GM23338 (cell line): Measurements from ENCODE around the gene CFDP1. TPM values are rescaled to one million over a fixed set of nuclear protein-coding genes. Genes with fewer than 3 reads are reported as not detected.

Experiments used
- ATAC-seq: fragments of 200-7000 bp; cut with Tn5 transposase; 3 replicates; pipeline ENCODE4 v1.9.1; 2020
- DNase-seq: peaks from one replicate; pipeline ENCODE4 v3.0.0-alpha.2; 2015; ENCODE audit warnings: low spot score
- H2AFZ ChIP-seq: fragments of 200-600 bp; sonication (generic); 2 replicates; pipeline ENCODE4 v1.8.0; 2016; ENCODE audit warnings: antibody characterized with exemption, mild to moderate bottlenecking, moderate library complexity
- H3F3A ChIP-seq: fragments of 200-600 bp; sonication (generic); replicated peaks from 2 replicates; pipeline ENCODE4 v1.8.0; 2017; ENCODE audit warnings: antibody characterized with exemption, mixed run types, low read depth
- H3K27ac ChIP-seq: fragments of 200-600 bp; sonication (generic); 2 replicates; pipeline ENCODE4 v1.6.1; 2016; ENCODE audit warnings: low read depth
- H3K27me3 ChIP-seq: fragments of 200-600 bp; sonication (generic); 2 replicates; pipeline ENCODE4 v1.8.0; 2016; ENCODE audit warnings: mild to moderate bottlenecking, mixed run types, moderate library complexity; ENCODE audit not compliant: insufficient read depth
- H3K36me3 ChIP-seq: fragments of 200-600 bp; sonication (generic); 2 replicates; pipeline ENCODE4 v1.8.0; 2016; ENCODE audit warnings: mild to moderate bottlenecking; ENCODE audit not compliant: insufficient read depth
- H3K4me1 ChIP-seq: fragments of 200-600 bp; sonication (generic); 2 replicates; pipeline ENCODE4 v1.8.0; 2016; ENCODE audit warnings: mild to moderate bottlenecking, moderate library complexity; ENCODE audit not compliant: insufficient read depth
- H3K4me2 ChIP-seq: fragments of 200-600 bp; sonication (generic); 2 replicates; pipeline ENCODE4 v1.7.1; 2017; ENCODE audit warnings: mixed run types
- H3K4me3 ChIP-seq: fragments of 200-600 bp; sonication (generic); 2 replicates; pipeline ENCODE4 v1.6.1; 2016; ENCODE audit warnings: mixed run types
- H3K79me2 ChIP-seq: fragments of 200-600 bp; sonication (generic); replicated peaks from 2 replicates; pipeline ENCODE4 v1.8.0; 2017; ENCODE audit warnings: mild to moderate bottlenecking; ENCODE audit not compliant: insufficient read depth
- H3K9me2 ChIP-seq: fragments of 200-600 bp; sonication (generic); 2 replicates; pipeline ENCODE4 v1.8.0; 2017; ENCODE audit not compliant: insufficient read depth
- H4K20me1 ChIP-seq: fragments of 200-600 bp; sonication (generic); replicated peaks from 2 replicates; pipeline ENCODE4 v1.8.0; 2017; ENCODE audit warnings: mild to moderate bottlenecking; ENCODE audit not compliant: insufficient read depth
- H3K27ac Mint-ChIP-seq: 2 replicates; pipeline ENCODE4 v1.8.0; 2020; ENCODE audit warnings: inconsistent platforms, mild to moderate bottlenecking, moderate library complexity, mixed read lengths
- H3K27me3 Mint-ChIP-seq: 3 replicates; pipeline ENCODE4 v1.8.0; 2022; ENCODE audit warnings: low read depth, mild to moderate bottlenecking, moderate library complexity, mixed read lengths, inconsistent platforms; ENCODE audit not compliant: insufficient read depth, poor library complexity
- H3K36me3 Mint-ChIP-seq: 3 replicates; pipeline ENCODE4 v1.8.0; 2021; ENCODE audit warnings: low read depth, mild to moderate bottlenecking, inconsistent platforms, moderate library complexity, mixed read lengths
- H3K4me1 Mint-ChIP-seq: 3 replicates; pipeline ENCODE4 v1.8.0; 2020; ENCODE audit warnings: mild to moderate bottlenecking, inconsistent platforms, mixed read lengths
- H3K4me3 Mint-ChIP-seq: 3 replicates; pipeline ENCODE4 v1.8.0; 2021; ENCODE audit warnings: moderate library complexity, mild to moderate bottlenecking, inconsistent platforms, mixed read lengths
- H3K9me3 Mint-ChIP-seq: 3 replicates; pipeline ENCODE4 v1.8.0; 2020; ENCODE audit warnings: moderate library complexity, mild to moderate bottlenecking, inconsistent platforms, mixed read lengths
- EZH2 ChIP-seq: fragments of 200-600 bp; sonication (generic); IDR thresholded peaks from one replicate; pipeline ENCODE4 v1.8.0; 2017; ENCODE audit warnings: antibody characterized with exemption, mild to moderate bottlenecking, low read depth; ENCODE audit not compliant: unreplicated experiment
- NANOG ChIP-seq: IDR thresholded peaks from 2 replicates; pipeline ENCODE4 v1.6.1; 2016; ENCODE audit warnings: antibody characterized with exemption, borderline replicate concordance
- POLR2AphosphoS5 ChIP-seq: IDR thresholded peaks from 2 replicates; pipeline ENCODE4 v1.6.1; 2016; ENCODE audit warnings: antibody characterized with exemption, low read depth
- STAT1 ChIP-seq: IDR thresholded peaks from one replicate; pipeline ENCODE4 v1.6.1; 2016; ENCODE audit warnings: antibody characterized with exemption; ENCODE audit not compliant: unreplicated experiment
- ZNF114 ChIP-seq: fragments of 250-450 bp; sonication (Bioruptor Pico); IDR thresholded peaks from 2 replicates; pipeline ENCODE4 v1.5.0; 2020; ENCODE audit warnings: mild to moderate bottlenecking, moderate library complexity
- ZNF331 ChIP-seq: fragments of 250-450 bp; sonication (Bioruptor Pico); IDR thresholded peaks from 2 replicates; pipeline ENCODE4 v1.5.0; 2020; ENCODE audit warnings: low read depth, mild to moderate bottlenecking, moderate library complexity
- polyA plus RNA-seq: library from polyadenylated mRNA; unstranded; fragments of >200 nt; fragmentation: Nextera tagmentation; extraction: Ambion mirVana; gene quantifications from 2 replicates; pipeline ENCODE4 v1.2.1, GENCODE V29; 2016
- total RNA-seq: library from RNA; depleted of rRNA; stranded (reverse); fragments of >200 nt; shearing (Covaris generic); gene quantifications from 2 replicates; pipeline ENCODE4 v1.2.3, GENCODE V29; 2014
- TF ChIP-seq, protein P1 (sequence below): fragments of 250-450 bp; sonication (Bioruptor Pico); IDR thresholded peaks from 2 replicates; pipeline ENCODE4 v1.5.0; 2020; ENCODE audit warnings: mild to moderate bottlenecking, moderate library complexity
- TF ChIP-seq, protein P2 (sequence below): IDR thresholded peaks from one replicate; pipeline ENCODE4 v1.6.1; 2018; ENCODE audit warnings: antibody characterized with exemption; ENCODE audit not compliant: unreplicated experiment

Gene CFDP1
- total and polyA plus RNA-seq, 2 experiments from 2014 or later = 89.9 to 224 TPM

DNA sequence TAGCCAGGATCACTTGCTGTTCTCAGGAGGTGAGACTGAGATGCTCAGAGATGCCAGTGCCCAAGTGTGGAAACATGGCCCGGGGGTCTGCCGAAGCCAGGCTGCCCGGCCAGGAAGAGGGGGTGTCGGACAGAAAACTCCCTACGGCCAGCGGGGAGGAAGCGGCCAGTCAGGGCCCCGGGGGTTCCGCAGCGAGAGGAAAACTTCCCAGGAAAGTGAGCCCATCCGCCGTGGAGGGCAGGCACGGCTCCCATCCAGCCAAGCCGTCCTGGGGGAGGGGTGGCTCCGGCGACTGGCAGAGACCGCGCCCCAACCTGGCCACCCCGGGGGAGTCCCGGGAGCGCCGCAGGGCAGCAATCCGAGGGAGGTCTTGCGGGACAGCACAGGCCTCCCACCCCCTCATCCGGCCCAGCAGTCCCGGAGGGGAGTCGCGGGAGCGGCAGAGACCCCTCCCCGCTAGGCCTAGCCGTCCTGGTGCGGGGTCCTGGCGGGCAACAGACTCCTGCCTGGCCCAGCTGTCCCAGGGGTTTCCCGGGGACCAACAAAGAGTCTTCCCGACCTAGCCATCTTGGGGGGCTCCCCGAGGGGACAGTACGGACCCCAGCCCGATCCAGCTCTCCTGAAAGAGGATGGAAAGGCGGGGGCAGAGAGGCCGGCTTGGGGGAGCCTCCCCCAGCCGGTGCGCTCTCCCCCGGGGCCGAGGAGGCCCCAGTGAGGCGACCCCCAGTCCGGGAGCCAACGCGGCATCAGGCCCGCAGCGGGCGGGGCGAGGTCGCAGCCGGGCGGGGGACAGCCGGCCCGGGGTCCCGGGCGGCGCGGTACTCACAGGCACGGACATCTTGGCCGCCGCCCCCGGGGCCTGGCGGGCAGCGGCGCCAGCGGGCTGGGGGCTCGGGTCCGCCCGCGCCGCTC, 168.0 kb downstream of the CFDP1 start (continued):
- TF ChIP-seq, protein P1, sequence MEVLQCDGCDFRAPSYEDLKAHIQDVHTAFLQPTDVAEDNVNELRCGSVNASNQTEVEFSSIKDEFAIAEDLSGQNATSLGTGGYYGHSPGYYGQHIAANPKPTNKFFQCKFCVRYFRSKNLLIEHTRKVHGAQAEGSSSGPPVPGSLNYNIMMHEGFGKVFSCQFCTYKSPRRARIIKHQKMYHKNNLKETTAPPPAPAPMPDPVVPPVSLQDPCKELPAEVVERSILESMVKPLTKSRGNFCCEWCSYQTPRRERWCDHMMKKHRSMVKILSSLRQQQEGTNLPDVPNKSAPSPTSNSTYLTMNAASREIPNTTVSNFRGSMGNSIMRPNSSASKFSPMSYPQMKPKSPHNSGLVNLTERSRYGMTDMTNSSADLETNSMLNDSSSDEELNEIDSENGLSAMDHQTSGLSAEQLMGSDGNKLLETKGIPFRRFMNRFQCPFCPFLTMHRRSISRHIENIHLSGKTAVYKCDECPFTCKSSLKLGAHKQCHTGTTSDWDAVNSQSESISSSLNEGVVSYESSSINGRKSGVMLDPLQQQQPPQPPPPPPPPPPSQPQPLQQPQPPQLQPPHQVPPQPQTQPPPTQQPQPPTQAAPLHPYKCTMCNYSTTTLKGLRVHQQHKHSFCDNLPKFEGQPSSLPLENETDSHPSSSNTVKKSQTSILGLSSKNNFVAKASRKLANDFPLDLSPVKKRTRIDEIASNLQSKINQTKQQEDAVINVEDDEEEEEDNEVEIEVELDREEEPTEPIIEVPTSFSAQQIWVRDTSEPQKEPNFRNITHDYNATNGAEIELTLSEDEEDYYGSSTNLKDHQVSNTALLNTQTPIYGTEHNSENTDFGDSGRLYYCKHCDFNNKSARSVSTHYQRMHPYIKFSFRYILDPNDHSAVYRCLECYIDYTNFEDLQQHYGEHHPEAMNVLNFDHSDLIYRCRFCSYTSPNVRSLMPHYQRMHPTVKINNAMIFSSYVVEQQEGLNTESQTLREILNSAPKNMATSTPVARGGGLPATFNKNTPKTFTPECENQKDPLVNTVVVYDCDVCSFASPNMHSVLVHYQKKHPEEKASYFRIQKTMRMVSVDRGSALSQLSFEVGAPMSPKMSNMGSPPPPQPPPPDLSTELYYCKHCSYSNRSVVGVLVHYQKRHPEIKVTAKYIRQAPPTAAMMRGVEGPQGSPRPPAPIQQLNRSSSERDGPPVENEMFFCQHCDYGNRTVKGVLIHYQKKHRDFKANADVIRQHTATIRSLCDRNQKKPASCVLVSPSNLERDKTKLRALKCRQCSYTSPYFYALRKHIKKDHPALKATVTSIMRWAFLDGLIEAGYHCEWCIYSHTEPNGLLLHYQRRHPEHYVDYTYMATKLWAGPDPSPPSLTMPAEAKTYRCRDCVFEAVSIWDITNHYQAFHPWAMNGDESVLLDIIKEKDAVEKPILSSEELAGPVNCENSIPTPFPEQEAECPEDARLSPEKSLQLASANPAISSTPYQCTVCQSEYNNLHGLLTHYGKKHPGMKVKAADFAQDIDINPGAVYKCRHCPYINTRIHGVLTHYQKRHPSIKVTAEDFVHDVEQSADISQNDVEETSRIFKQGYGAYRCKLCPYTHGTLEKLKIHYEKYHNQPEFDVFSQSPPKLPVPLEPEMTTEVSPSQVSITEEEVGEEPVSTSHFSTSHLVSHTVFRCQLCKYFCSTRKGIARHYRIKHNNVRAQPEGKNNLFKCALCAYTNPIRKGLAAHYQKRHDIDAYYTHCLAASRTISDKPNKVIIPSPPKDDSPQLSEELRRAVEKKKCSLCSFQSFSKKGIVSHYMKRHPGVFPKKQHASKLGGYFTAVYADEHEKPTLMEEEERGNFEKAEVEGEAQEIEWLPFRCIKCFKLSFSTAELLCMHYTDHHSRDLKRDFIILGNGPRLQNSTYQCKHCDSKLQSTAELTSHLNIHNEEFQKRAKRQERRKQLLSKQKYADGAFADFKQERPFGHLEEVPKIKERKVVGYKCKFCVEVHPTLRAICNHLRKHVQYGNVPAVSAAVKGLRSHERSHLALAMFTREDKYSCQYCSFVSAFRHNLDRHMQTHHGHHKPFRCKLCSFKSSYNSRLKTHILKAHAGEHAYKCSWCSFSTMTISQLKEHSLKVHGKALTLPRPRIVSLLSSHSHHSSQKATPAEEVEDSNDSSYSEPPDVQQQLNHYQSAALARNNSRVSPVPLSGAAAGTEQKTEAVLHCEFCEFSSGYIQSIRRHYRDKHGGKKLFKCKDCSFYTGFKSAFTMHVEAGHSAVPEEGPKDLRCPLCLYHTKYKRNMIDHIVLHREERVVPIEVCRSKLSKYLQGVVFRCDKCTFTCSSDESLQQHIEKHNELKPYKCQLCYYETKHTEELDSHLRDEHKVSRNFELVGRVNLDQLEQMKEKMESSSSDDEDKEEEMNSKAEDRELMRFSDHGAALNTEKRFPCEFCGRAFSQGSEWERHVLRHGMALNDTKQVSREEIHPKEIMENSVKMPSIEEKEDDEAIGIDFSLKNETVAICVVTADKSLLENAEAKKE (CRISPR knock-in tag) = no peak
- no peak for TF ChIP-seq ZNF114 (CRISPR knock-in tag)

DNA sequence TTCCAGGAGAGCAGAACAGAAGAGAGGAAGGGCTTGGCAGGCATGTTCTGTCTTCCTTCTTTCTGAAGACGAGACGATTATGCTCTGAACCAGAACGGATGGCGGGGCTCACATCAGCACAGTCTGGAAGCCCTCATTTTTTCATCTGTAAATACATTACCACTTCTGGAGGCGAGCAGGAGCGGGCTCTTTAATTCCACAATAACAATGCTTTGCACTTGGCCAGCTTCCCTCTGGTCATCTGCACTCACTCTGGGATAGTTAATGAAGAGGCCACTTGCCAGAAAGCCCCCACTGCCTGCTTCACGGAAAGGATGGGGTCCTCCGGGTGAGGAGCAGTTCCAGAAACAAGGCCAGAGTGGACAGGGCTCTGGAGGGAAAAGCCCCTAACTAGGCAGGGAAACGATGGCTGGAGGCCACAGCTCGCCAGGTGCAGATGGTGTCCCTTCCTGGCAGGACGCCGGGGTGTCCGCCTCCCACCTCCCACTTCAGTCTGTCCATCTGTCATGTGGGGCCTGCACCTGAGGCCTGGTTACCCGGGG, 168.8 kb downstream of the CFDP1 start:
- H3K27me3 ChIP-seq = no peaks in the 10 kb centered on the region
- peaks cover 43% of the 10 kb centered on the region for H3K4me1 Mint-ChIP-seq
- 0 out of 2 replicates have a peak overlapping the region, but pooled peaks have one; percentile 44 for H3K27ac Mint-ChIP-seq
- H3F3A ChIP-seq = 0 out of 2 replicates have a peak, but pooled peaks cover 7% of the 10 kb centered on the region
- H3K4me3 Mint-ChIP-seq = peak overlapping the region; percentile 84
- H3K36me3 ChIP-seq = no peaks in the 10 kb centered on the region
- H4K20me1 ChIP-seq = peaks cover 27% of the 10 kb centered on the region
- H3K9me2 ChIP-seq = no peaks in the 10 kb centered on the region
- peaks cover 17% of the 10 kb centered on the region for H3K27me3 Mint-ChIP-seq
- peak overlapping the region; percentile 97 for H3K4me3 ChIP-seq
- peak overlapping the region; percentile 84 for H3K27ac ChIP-seq
- H3K79me2 ChIP-seq = peaks cover 60% of the 10 kb centered on the region
- H2AFZ ChIP-seq = no peak overlapping the region
- ATAC-seq (no peak), DNase-seq (no peak)
- no peaks in the 10 kb centered on the region for H3K9me3 Mint-ChIP-seq
- peaks cover 30% of the 10 kb centered on the region for H3K4me1 ChIP-seq
- peak overlapping the region; percentile 97 for H3K4me2 ChIP-seq
- peaks cover 11% of the 10 kb centered on the region; the same call in 2 of the 3 replicates for H3K36me3 Mint-ChIP-seq
- TF ChIP-seq EZH2 (no peak), POLR2AphosphoS5 (no peak), ZNF331 (no peak), STAT1 (no peak), NANOG (no peak)
- TF ChIP-seq, protein P2, sequence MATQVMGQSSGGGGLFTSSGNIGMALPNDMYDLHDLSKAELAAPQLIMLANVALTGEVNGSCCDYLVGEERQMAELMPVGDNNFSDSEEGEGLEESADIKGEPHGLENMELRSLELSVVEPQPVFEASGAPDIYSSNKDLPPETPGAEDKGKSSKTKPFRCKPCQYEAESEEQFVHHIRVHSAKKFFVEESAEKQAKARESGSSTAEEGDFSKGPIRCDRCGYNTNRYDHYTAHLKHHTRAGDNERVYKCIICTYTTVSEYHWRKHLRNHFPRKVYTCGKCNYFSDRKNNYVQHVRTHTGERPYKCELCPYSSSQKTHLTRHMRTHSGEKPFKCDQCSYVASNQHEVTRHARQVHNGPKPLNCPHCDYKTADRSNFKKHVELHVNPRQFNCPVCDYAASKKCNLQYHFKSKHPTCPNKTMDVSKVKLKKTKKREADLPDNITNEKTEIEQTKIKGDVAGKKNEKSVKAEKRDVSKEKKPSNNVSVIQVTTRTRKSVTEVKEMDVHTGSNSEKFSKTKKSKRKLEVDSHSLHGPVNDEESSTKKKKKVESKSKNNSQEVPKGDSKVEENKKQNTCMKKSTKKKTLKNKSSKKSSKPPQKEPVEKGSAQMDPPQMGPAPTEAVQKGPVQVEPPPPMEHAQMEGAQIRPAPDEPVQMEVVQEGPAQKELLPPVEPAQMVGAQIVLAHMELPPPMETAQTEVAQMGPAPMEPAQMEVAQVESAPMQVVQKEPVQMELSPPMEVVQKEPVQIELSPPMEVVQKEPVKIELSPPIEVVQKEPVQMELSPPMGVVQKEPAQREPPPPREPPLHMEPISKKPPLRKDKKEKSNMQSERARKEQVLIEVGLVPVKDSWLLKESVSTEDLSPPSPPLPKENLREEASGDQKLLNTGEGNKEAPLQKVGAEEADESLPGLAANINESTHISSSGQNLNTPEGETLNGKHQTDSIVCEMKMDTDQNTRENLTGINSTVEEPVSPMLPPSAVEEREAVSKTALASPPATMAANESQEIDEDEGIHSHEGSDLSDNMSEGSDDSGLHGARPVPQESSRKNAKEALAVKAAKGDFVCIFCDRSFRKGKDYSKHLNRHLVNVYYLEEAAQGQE = no peak
